HEK293T (cell line): ENCODE results near the gene C9orf43.

Experiments used
- CTCF ChIA-PET: fragments of 350-600 bp; formaldehyde crosslinking; extraction: SDS; loops from one replicate; lab custom pipeline; 2021; ENCODE audit warnings: antibody characterized with exemption, inconsistent platforms; lab: Yijun Ruan, JAX
- POLR2A ChIA-PET: fragments of 350-600 bp; formaldehyde crosslinking; extraction: SDS; loops from one replicate; lab custom pipeline; 2020; ENCODE audit warnings: antibody characterized with exemption, inconsistent platforms; lab: Yijun Ruan, JAX
- DNase-seq: peaks from one replicate; pipeline ENCODE4 v3.0.0; 2012; ENCODE audit warnings: mixed read lengths; ENCODE audit errors: extremely low spot score
- ARNT ChIP-seq: fragments of 450-650 bp; IDR thresholded peaks from 2 replicates; pipeline ENCODE4 v1.6.1; 2017; ENCODE audit warnings: mild to moderate bottlenecking
- BHLHE40 ChIP-seq: fragments of 450-650 bp; IDR thresholded peaks from 2 replicates; pipeline ENCODE4 v1.6.1; 2016; ENCODE audit warnings: mild to moderate bottlenecking, moderate library complexity, borderline replicate concordance
- CTBP1 ChIP-seq: fragments of 450-650 bp; IDR thresholded peaks from 2 replicates; pipeline ENCODE4 v1.6.1; 2016; ENCODE audit warnings: borderline replicate concordance
- ELF4 ChIP-seq: fragments of 450-650 bp; IDR thresholded peaks from 2 replicates; pipeline ENCODE4 v1.6.1; 2017; ENCODE audit warnings: antibody characterized with exemption
- FOXA1 ChIP-seq: fragments of 450-650 bp; IDR thresholded peaks from 2 replicates; pipeline ENCODE4 v1.6.1; 2016; ENCODE audit warnings: mild to moderate bottlenecking
- FOXK2 ChIP-seq: fragments of 450-650 bp; IDR thresholded peaks from 2 replicates; pipeline ENCODE4 v1.6.1; 2016; ENCODE audit warnings: mild to moderate bottlenecking
- FOXM1 ChIP-seq: fragments of 450-650 bp; IDR thresholded peaks from 2 replicates; pipeline ENCODE4 v1.6.1; 2017; ENCODE audit warnings: mild to moderate bottlenecking, borderline replicate concordance
- HDGF ChIP-seq: fragments of 450-650 bp; IDR thresholded peaks from 2 replicates; pipeline ENCODE4 v1.6.1; 2017; ENCODE audit warnings: antibody characterized with exemption, borderline replicate concordance
- L3MBTL2 ChIP-seq: fragments of 450-650 bp; conservative IDR thresholded peaks from 2 replicates; pipeline ENCODE4 v1.6.1; 2016; ENCODE audit warnings: mild to moderate bottlenecking
- LEF1 ChIP-seq: fragments of 450-650 bp; IDR thresholded peaks from 2 replicates; pipeline ENCODE4 v1.6.1; 2017; ENCODE audit warnings: mild to moderate bottlenecking, borderline replicate concordance
- NFRKB ChIP-seq: fragments of 450-650 bp; IDR thresholded peaks from 2 replicates; pipeline ENCODE4 v1.6.1; 2016; ENCODE audit warnings: mild to moderate bottlenecking, moderate library complexity
- PKNOX1 ChIP-seq: fragments of 450-650 bp; IDR thresholded peaks from 2 replicates; pipeline ENCODE4 v1.6.1; 2016
- SP1 ChIP-seq: fragments of 450-650 bp; IDR thresholded peaks from 2 replicates; pipeline ENCODE4 v1.6.1; 2017
- SUZ12 ChIP-seq: fragments of 450-650 bp; IDR thresholded peaks from 2 replicates; pipeline ENCODE4 v1.6.1; 2016; ENCODE audit warnings: mild to moderate bottlenecking
- TARDBP ChIP-seq: fragments of 450-650 bp; IDR thresholded peaks from 2 replicates; pipeline ENCODE4 v1.6.1; 2016
- ZNF384 ChIP-seq: fragments of 450-650 bp; IDR thresholded peaks from 2 replicates; pipeline ENCODE4 v1.6.1; 2016

Gene C9orf43

GRCh38 chr9:113462781-113463286 is 52.3 kb downstream of the C9orf43 start:
- DNase-seq, result no peak
- POLR2A ChIA-PET, result no interaction called here
- CTCF ChIA-PET, result no interaction called here
- TF ChIP-seq FOXK2 (no peak), SP1 (no peak), PKNOX1 (no peak), ZNF384 (no peak), FOXM1 (no peak), TARDBP (no peak)

- no peak for DNase-seq
- POLR2A ChIA-PET, result interaction anchor here (1.2 kb wide), 1 partner anchor 9 kb away, joined by 3 read pairs; no protein-coding TSS in a partner anchor
- CTCF ChIA-PET, result no interaction called here
- TF ChIP-seq L3MBTL2 (no peak), CTBP1 (no peak), LEF1 (no peak), SP1 (no peak), SUZ12 (no peak), ARNT (no peak), FOXK2 (no peak), ZNF384 (no peak), PKNOX1 (no peak), FOXA1 (no peak), FOXM1 (no peak), BHLHE40 (no peak), NFRKB (no peak), TARDBP (no peak), HDGF (no peak), ELF4 (no peak)
Measured at GRCh38 chr9:113463418-113464285, 53.1 kb downstream of the C9orf43 start, which contains the start of gene RGS3. TSS of gene RGS3 (plus strand) at chr9:113463727. CDS start at chr9:113463803, 76 bp downstream.

GRCh38 chr9:113464286-113464660 is 53.7 kb downstream of the C9orf43 start:
- TF ChIP-seq TARDBP (no peak), CTBP1 (no peak), FOXA1 (no peak), ELF4 (no peak), LEF1 (no peak), ZNF384 (no peak), L3MBTL2 (no peak), PKNOX1 (no peak)
- CTCF ChIA-PET, result no interaction called here
- DNase-seq, result no peak
- POLR2A ChIA-PET, result interaction anchor here (1.2 kb wide), 1 partner anchor 9 kb away, joined by 3 read pairs; no protein-coding TSS in a partner anchor

GRCh38 chr9:113465599-113466140 is 55.1 kb downstream of the C9orf43 start:
- no peak for DNase-seq
- TF ChIP-seq FOXM1, result no peak
- TF ChIP-seq L3MBTL2, result no peak
- TF ChIP-seq HDGF, result no peak
- no peak for TF ChIP-seq SP1
- TF ChIP-seq CTBP1, result no peak
- TF ChIP-seq ZNF384, result no peak
- TF ChIP-seq BHLHE40, result no peak
- no peak for TF ChIP-seq SUZ12
- TF ChIP-seq FOXA1, result no peak
- no peak for TF ChIP-seq ARNT
- TF ChIP-seq PKNOX1, result no peak
- TF ChIP-seq NFRKB, result no peak
- TF ChIP-seq TARDBP, result no peak
- no peak for TF ChIP-seq LEF1
- TF ChIP-seq FOXK2, result no peak
- TF ChIP-seq ELF4, result no peak
- ChIA-PET POLR2A (no interaction called here), CTCF (no interaction called here)

GRCh38 chr9:113467183-113467582 is 56.6 kb downstream of the C9orf43 start:
- DNase-seq, result no peak
- ChIA-PET POLR2A (no interaction called here), CTCF (no interaction called here)
- TF ChIP-seq TARDBP (no peak), ELF4 (no peak), FOXK2 (no peak), L3MBTL2 (no peak), LEF1 (no peak), FOXA1 (no peak), BHLHE40 (no peak), NFRKB (no peak), HDGF (no peak), ARNT (no peak), SUZ12 (no peak), FOXM1 (no peak)
